Activated effector memory CD4-positive, alpha-beta T cell treated with anti-CD3 and anti-CD28 coated beads, Interleukin-2, amount 50 U/mL, for 16 hours (primary cell): ENCODE results near the gene MAPRE2.
"Not testable (repeated sequence)": the region's sequence is repeated elsewhere in the genome, so short reads cannot be mapped to it uniquely, and the experiment has no call there.

Experiments used
- DNase-seq: peaks from one replicate; pipeline ENCODE4 v3.0.0-alpha.2; 2020

MAPRE2 gene

GRCh38 chr18:35157181-35157580 is 116.0 kb downstream of the MAPRE2 start:
- DNase-seq, result no peak

DNA sequence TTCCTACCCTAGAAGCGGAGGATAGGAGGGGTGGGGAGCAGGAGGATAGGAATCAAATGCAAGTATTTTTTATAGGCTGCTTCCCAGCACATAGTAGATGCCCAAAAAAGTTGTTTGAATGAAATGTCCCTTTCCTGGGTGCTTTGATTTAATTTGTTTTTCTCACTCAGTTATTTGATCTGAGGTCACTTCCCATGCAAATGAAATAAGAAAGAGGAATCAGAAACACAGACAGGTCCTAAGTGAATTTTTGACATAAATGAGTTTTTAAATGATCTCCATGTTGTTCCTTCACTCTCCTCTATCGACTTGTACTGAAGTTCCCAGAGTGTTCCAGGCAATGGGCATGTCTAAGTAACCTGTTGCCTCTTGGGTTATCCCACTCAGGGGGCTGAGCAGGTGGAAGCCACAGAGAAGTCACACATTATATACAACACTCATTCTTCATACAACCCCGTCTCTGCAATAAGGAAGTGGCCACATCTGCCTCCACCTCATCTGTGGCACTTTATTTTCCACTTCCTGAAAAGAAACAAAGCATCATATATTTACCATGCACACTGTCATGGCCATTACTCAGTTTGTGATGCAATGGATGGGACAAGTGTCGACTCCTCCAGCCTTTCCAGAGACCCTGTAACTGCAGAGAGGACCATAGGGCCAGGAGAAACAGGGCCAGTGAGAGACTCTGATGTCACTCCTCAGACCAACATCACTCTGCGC is 117.7 kb downstream of the MAPRE2 start:
- DNase-seq, result no peak

- no peak for DNase-seq
Measured at GRCh38 chr18:35159782-35160181, 118.6 kb downstream of the MAPRE2 start.

- no peak for DNase-seq
Measured at GRCh38 chr18:35161485-35161884, 120.3 kb downstream of the MAPRE2 start.

DNA sequence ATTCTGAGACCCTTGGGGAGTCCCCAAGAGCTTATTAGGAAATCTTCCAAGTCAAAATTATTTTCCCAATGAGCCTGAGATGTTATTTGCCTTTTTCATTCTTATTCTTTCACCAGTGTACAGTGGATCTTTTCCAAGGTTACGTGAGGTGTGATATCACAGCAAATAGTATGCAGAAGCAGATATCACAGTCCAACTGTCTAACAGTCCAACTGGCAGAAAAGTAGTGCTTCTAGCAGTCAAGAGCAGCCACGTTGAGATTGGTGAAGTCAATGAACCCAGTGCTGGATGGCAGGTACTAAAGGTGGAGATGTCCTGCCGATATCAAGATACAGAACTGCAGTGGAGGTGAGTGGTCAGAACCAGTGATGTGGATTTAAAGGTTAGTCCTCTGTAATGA is 120.7 kb downstream of the MAPRE2 start:
- DNase-seq, result no peak

GRCh38 chr18:35163014-35163539 is 121.9 kb downstream of the MAPRE2 start:
- no peak for DNase-seq

DNA sequence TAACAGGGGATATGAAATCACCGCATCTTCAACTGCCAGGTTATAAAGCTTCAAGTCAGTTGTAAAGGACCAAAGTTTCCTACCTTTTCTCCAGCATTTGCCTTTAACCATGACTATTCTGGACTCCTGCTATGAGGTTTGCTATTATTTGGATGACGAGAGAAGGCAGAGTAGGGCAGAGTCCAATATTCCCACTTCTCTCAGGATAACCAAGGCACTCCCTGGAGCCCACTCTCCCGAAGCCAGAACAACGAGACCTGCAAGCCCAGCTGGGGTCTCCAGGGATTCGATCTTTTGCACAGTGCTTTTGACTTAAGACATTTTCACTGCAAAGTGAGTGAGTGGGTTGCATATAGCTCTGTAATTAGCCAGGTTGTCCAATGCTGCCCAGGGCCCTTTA is 122.5 kb downstream of the MAPRE2 start:
- no peak for DNase-seq

GRCh38 chr18:35164133-35164532 is 122.9 kb downstream of the MAPRE2 start:
- no peak for DNase-seq

GRCh38 chr18:35167332-35167731 is 126.1 kb downstream of the MAPRE2 start:
- DNase-seq, result no peak

GRCh38 chr18:35167857-35168256 is 126.6 kb downstream of the MAPRE2 start:
- DNase-seq, result no peak

- DNase-seq, result not testable (repeated sequence)
Measured at GRCh38 chr18:35170323-35170722, 129.1 kb downstream of the MAPRE2 start.

DNA sequence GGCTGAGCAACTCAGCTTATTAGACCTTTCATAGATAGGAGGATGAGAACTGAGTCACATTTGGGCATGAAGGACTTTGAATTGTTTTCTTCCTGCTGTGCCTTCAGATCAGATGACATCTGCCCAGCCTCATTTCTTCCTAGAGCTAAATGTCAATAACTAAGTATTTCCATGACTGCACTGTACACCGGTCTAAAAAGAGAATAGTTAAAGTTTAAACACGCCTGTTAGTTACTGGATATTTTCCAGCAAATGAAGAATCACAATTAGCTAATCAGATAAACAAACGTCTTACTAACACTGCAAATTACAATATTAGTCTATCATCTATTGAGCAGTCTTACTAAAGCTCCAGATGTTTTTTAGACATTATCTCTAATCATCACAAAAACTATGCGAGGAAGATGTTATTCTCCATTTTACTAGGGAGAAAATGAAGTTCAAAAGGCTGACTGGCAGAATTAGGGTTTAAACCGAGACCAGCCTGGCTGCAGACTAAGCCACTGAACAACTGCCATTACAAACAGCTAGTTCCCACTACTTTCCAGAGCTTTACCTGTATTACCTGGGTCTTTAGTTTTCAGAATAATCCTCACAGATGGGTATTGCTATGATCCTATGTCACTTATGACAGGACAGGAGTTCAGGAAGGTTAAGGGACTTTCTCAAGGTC is 130.2 kb downstream of the MAPRE2 start:
- no peak for DNase-seq

GRCh38 chr18:35172009-35172408 is 130.8 kb downstream of the MAPRE2 start:
- DNase-seq, result no peak

DNA sequence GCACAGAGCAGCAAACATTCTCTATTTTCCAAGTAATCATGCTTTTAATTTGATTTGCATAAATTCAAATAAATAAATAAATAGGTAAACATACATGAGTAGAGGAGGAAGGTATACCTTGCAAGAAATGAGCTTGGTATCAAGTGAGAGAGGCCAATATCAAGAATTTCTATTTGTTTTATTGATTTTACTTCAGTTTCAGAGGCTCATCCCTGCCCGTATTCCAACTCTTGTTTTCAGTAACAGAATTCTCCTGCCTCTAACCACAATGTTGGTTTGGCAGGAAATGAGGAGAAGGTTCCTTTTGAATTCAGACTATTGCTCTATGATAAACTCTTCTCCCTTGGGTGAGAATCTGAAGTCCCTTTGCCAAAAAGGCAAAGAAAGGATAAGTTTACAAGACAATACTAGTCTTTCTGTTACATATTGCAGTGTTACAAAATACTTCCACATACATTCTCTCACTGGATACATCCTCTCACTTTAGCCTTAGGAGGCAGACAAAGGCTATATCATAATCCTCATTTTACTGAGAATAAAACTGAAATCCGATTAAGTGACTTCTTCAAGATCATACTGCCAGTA is 131.3 kb downstream of the MAPRE2 start:
- no peak for DNase-seq

- DNase-seq, result no peak
Measured at GRCh38 chr18:35174093-35174731, 133.0 kb downstream of the MAPRE2 start.

- DNase-seq, result no peak
Measured at GRCh38 chr18:35174745-35175144, 133.5 kb downstream of the MAPRE2 start.

- DNase-seq, result no peak
Measured at GRCh38 chr18:35176925-35177324, 135.7 kb downstream of the MAPRE2 start.

DNA sequence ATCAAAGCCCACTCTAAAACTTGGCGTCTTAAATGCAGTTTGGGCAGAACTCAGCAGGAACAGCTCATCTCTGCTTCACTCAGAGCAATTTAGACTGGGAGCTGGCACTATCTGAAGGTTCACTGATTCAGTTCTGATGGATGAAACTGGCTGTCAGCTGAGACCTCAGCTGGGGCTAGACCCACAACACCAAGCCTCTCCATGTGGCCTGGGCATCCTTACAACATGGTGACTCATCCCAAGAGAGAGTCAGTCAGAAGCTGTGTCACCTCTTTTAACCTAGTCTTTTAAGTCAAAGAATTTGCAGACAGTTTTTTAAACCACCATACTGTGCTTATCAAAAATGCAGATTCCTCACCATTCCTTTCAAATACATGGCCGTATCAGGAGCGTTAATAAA is 137.0 kb downstream of the MAPRE2 start:
- DNase-seq, result no peak

DNA sequence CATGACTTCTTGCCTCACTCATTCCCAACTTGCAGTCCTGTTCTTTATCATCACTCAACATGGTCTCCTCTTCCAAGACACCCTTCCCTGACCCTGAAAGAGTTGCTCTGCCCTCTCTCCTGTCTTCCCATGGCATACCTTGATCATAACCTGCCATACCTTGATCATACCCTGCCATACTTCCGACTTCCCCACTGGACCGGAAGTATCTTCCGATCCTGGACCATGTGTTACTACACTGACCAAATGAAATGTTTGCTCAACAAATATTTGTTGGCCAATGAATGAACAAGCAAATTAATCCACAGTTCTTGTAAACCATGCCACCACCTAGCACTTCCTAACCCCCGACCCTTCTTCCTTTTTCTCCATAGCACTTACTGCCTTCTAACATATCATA is 138.7 kb downstream of the MAPRE2 start:
- no peak for DNase-seq

GRCh38 chr18:35180455-35180854 is 139.2 kb downstream of the MAPRE2 start:
- DNase-seq, result no peak

GRCh38 chr18:35182151-35182550 is 140.9 kb downstream of the MAPRE2 start:
- DNase-seq, result no peak

DNA sequence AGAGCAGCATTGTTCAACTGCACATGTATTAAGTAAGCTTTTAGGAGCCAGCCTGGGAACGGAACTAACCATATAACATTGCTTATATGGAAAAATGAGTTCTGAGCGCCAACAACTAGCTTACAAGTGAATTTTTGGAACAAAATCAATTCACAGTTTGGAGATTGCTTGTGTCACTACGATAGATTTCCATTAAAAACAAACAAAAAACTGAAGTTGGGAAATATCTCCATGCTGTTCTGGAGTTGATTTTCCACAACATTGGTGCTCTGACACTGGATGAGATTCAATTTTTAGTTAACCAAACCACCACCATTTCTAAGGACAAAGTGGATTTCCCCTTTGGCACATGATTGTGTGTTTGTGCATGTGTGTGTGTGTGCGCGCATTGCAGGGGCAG is 142.7 kb downstream of the MAPRE2 start:
- no peak for DNase-seq

DNA sequence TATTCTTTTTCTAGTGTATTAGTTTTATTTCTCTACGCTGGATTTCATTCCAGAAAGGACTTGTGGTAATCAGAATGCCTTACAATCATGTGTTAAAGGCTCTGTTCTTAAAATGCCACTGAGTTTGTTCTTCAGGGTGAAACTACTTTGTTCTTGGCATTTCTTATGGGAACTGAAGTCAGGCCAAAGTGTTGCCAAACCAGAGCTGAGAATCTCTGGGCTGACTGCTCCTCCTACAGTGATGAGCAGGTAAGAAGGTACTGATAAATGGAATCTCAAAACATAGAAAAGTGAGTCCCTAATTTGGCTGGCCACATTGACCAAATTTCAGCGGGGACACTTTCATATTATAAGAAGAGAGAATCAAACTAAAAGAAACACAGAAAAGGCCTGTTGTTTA is 144.6 kb downstream of the MAPRE2 start:
- no peak for DNase-seq
